KMS-11 (cell line): ENCODE results near the gene PAOX.

ENCODE experiments used
- H2AFZ ChIP-seq: fragments of 200-600 bp; sonication (generic); 2 replicates; pipeline ENCODE4 v1.6.1; 2016; ENCODE audit warnings: antibody characterized with exemption, mixed run types, low read depth
- H3K27ac ChIP-seq: fragments of 200-600 bp; sonication (generic); 2 replicates; pipeline ENCODE4 v1.6.1; 2016; ENCODE audit warnings: mild to moderate bottlenecking, mixed run types
- H3K27me3 ChIP-seq: fragments of 200-600 bp; sonication (generic); 2 replicates; pipeline ENCODE4 v1.6.1; 2017; ENCODE audit warnings: mild to moderate bottlenecking, low read depth, mixed run types, moderate library complexity; ENCODE audit not compliant: insufficient read depth
- H3K36me3 ChIP-seq: fragments of 200-600 bp; sonication (generic); 2 replicates; pipeline ENCODE4 v1.6.1; 2017; ENCODE audit warnings: mild to moderate bottlenecking, mixed run types; ENCODE audit not compliant: insufficient read depth
- H3K4me1 ChIP-seq: fragments of 200-600 bp; sonication (generic); 2 replicates; pipeline ENCODE4 v1.6.1; 2016; ENCODE audit warnings: mild to moderate bottlenecking, low read depth, mixed run types; ENCODE audit not compliant: poor library complexity, severe bottlenecking
- H3K4me2 ChIP-seq: fragments of 200-600 bp; sonication (generic); 2 replicates; pipeline ENCODE4 v1.7.0; 2016; ENCODE audit warnings: mild to moderate bottlenecking, mixed run types
- H3K4me3 ChIP-seq: fragments of 200-600 bp; sonication (generic); IDR thresholded peaks from 2 replicates; pipeline ENCODE4 v1.6.1; 2017; ENCODE audit warnings: low read depth, low read length, mixed read lengths; ENCODE audit not compliant: insufficient read depth
- H3K79me2 ChIP-seq: fragments of 200-600 bp; sonication (generic); 2 replicates; pipeline ENCODE4 v1.6.1; 2016; ENCODE audit warnings: low read depth, mixed run types; ENCODE audit not compliant: insufficient read depth
- H3K9ac ChIP-seq: fragments of 200-600 bp; sonication (generic); 2 replicates; pipeline ENCODE4 v1.6.1; 2016; ENCODE audit warnings: mild to moderate bottlenecking, mixed run types
- H4K20me1 ChIP-seq: fragments of 200-600 bp; sonication (generic); 2 replicates; pipeline ENCODE4 v1.6.1; 2016; ENCODE audit warnings: mild to moderate bottlenecking, mixed run types; ENCODE audit not compliant: insufficient read depth
- CTCF ChIP-seq: fragments of 200-600 bp; sonication (generic); conservative IDR thresholded peaks from 2 replicates; pipeline ENCODE4 v1.6.1; 2017; ENCODE audit warnings: low read depth, mild to moderate bottlenecking, antibody characterized with exemption, low read length, moderate library complexity, mixed read lengths

Gene PAOX

GRCh38 chr10:133396035-133396624 lies 17.1 kb downstream of the PAOX start:
- no peak overlapping the region for H3K4me3 ChIP-seq
- H2AFZ ChIP-seq = no peak overlapping the region
- H3K4me2 ChIP-seq = no peak overlapping the region; the same call in 1 of the 2 replicates
- H3K9ac ChIP-seq = no peak overlapping the region
- H3K36me3 ChIP-seq = no peaks in the 10 kb centered on the region
- no peaks in the 10 kb centered on the region for H3K27me3 ChIP-seq
- TF ChIP-seq CTCF = no peak
- peaks cover 43% of the 10 kb centered on the region for H3K4me1 ChIP-seq
- H3K79me2 ChIP-seq = peaks cover 17% of the 10 kb centered on the region; the same call in 1 of the 2 replicates
- no peaks in the 10 kb centered on the region for H4K20me1 ChIP-seq
- no peak overlapping the region for H3K27ac ChIP-seq

GRCh38 chr10:133397938-133398337 lies 18.9 kb downstream of the PAOX start:
- H3K27me3 ChIP-seq = no peaks in the 10 kb centered on the region
- no peak overlapping the region for H3K4me2 ChIP-seq
- no peak overlapping the region for H3K27ac ChIP-seq
- H3K79me2 ChIP-seq = peaks cover 17% of the 10 kb centered on the region; the same call in 1 of the 2 replicates
- TF ChIP-seq CTCF = no peak
- H3K4me1 ChIP-seq = peaks cover 37% of the 10 kb centered on the region
- H3K36me3 ChIP-seq = no peaks in the 10 kb centered on the region
- H4K20me1 ChIP-seq = no peaks in the 10 kb centered on the region
- H3K9ac ChIP-seq = no peak overlapping the region
- no peak overlapping the region for H2AFZ ChIP-seq
- no peak overlapping the region for H3K4me3 ChIP-seq

- Histone ChIP-seq H3K27me3 (no peaks in the 10 kb centered on the region), H3K4me3 (no peak overlapping the region), H4K20me1 (no peaks in the 10 kb centered on the region), H3K27ac (no peak overlapping the region), H3K9ac (no peak overlapping the region), H3K4me1 (peaks cover 30% of the 10 kb centered on the region), H3K4me2 (no peak overlapping the region), H3K79me2 (peaks cover 17% of the 10 kb centered on the region; the same call in 1 of the 2 replicates), H2AFZ (no peak overlapping the region), H3K36me3 (no peaks in the 10 kb centered on the region)
- TF ChIP-seq CTCF = no peak
Observed at GRCh38 chr10:133399123-133399601, 20.1 kb downstream of the PAOX start.

- Histone ChIP-seq H3K4me1 (peaks cover 27% of the 10 kb centered on the region), H3K4me2 (peak overlapping the region; percentile 80), H3K36me3 (no peaks in the 10 kb centered on the region), H3K27ac (peak overlapping the region; percentile 81), H4K20me1 (no peaks in the 10 kb centered on the region), H3K9ac (peak overlapping the region; percentile 38; the same call in 1 of the 2 replicates), H3K4me3 (no peak overlapping the region), H3K79me2 (peaks cover 2% of the 10 kb centered on the region; the same call in 1 of the 2 replicates), H3K27me3 (no peaks in the 10 kb centered on the region), H2AFZ (0 out of 2 replicates have a peak overlapping the region, but pooled peaks have one; percentile 5)
- TF ChIP-seq CTCF = no peak
Observed at GRCh38 chr10:133400624-133401424, 21.8 kb downstream of the PAOX start.
